ENCODE data around the gene C4orf46.

- TF ChIP-seq CEBPB (IDR thresholded peaks at IDR 0.05) (no peak), MAX (IDR thresholded peaks at IDR 0.05) (no peak), YY1 (IDR thresholded peaks at IDR 0.05; ENCODE audit: low read depth) (no peak), EP300 (IDR thresholded peaks at IDR 0.05; ENCODE audit: borderline replicate concordance) (no peak)
Measured at GRCh38 chr4:158644356-158644755, 27.3 kb downstream of the C4orf46 start.
